Middle frontal gyrus (tissue), 1 donor: ENCODE measurements around the gene ZNF662.
A peak's percentile ranks its signal among the peaks of the same experiment; 100 is the strongest.
"Not testable (repeated sequence)": the region's sequence is repeated elsewhere in the genome, so short reads cannot be mapped to it uniquely, and the experiment has no call there.

ENCODE experiments used
- DNase-seq: peaks from one replicate; pipeline ENCODE4 v3.0.0-alpha.2; 2015; ENCODE audit warnings: low spot score; ENCODE audit errors: extremely low spot score

The ZNF662 gene

DNA sequence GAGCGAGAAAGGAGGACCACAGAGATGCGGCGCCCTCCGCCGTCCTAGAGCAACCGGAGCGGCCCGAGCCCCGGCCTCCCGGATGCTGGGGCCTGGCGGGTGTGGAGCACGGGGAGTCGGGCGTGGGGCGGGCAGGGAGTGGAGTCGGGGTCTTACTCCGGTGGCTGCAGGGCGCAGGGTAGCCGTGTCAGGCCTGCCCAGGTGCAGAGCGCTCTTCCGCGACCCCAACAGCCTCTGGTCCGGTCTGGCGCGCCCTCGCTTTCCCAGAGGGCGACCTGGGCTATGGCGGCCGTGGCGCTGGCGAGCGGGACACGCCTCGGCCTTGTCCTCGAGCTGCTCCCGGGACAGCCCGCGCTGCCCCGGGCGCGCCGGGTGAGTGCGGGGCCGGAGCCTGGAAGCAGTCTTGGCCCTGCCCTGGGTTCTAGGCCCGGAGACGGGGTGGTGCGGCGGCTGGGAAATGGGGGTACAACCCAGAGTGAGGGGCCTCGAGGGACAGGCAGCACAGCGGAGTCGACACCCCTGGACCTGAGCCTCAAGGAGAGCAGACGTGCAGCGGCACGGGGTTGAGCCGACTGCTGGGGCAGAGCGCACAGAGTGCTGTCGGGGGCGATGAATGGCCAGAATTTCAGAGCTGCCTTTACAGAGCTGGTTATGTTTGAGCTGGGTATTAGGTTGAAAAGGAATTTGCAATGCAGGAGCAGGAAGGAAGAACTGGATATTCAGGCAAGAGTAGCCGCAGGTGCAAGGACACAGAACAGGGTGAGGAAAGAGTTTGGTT, at the start of gene ZNF662:
ZNF662 (plus strand) TSS at position 73 of the 778 bp plus-strand sequence. CDS start 1,973 bp downstream, outside the sequence.
- no peak for DNase-seq

DNA sequence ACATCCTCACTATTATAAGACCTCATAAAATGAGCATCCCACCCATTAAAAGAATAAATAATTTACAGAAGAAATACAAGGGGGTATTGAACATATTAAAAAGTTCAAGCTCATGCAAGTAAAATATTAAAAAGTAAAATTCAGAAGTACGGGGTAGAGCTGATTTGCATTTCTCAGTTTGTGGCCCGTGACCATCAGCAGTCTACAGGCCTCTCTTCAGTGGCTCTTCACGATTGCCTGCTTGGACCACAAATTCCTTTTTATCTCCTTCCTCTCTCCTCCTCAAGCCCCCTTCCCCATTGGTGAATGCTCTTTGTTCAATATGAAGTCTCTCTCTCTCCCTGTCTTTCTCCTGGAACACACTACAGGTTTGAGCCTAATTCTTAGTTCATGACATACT, 49.4 kb upstream of the ZNF662 start:
- no peak for DNase-seq

DNA sequence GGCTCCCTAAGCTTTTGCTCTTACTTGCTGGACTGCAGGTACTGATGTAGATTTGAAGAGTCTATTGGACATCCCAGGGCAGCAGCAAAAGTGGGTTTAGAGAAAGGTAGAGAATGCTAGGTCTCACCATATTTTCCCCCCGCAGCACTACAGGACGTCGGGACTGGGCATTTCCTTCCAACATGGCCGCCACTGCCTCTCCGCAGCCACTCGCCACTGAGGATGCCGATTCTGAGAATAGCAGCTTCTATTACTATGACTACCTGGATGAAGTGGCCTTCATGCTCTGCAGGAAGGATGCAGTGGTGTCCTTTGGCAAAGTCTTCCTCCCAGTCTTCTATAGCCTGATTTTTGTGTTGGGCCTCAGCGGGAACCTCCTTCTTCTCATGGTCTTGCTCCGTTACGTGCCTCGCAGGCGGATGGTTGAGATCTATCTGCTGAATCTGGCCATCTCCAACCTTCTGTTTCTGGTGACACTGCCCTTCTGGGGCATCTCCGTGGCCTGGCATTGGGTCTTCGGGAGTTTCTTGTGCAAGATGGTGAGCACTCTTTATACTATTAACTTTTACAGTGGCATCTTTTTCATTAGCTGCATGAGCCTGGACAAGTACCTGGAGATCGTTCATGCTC, 41.5 kb upstream of the ZNF662 start:
- DNase-seq = no peak

DNA sequence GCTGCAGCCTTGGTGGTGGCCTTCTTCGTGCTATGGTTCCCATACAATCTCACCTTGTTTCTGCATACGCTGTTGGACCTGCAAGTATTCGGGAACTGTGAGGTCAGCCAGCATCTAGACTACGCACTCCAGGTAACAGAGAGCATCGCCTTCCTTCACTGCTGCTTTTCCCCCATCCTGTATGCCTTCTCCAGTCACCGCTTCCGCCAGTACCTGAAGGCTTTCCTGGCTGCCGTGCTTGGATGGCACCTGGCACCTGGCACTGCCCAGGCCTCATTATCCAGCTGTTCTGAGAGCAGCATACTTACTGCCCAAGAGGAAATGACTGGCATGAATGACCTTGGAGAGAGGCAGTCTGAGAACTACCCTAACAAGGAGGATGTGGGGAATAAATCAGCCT, 40.7 kb upstream of the ZNF662 start:
- DNase-seq = no peak

DNA sequence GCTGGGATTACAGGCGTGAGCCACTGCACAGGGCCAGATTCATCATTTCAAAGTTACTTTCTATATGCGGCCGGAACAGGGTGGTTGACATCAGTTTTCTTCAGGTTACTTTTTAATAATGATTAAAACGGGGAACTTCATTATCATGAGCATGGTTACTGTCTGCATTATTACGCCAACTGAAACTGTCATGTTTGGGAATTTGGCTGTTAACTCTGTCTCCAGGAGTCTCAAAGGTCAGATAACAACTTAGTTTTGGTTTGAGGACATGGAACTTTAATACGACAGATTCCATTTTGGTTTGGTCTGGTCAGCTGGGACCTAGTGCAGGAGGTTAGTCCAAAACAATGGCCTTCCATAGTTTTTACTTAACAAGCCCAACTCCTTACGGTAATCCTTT, 38.8 kb upstream of the ZNF662 start:
- DNase-seq = no peak

GRCh38 chr3:42868841-42869240, 37.1 kb upstream of the ZNF662 start:
- DNase-seq = no peak

DNA sequence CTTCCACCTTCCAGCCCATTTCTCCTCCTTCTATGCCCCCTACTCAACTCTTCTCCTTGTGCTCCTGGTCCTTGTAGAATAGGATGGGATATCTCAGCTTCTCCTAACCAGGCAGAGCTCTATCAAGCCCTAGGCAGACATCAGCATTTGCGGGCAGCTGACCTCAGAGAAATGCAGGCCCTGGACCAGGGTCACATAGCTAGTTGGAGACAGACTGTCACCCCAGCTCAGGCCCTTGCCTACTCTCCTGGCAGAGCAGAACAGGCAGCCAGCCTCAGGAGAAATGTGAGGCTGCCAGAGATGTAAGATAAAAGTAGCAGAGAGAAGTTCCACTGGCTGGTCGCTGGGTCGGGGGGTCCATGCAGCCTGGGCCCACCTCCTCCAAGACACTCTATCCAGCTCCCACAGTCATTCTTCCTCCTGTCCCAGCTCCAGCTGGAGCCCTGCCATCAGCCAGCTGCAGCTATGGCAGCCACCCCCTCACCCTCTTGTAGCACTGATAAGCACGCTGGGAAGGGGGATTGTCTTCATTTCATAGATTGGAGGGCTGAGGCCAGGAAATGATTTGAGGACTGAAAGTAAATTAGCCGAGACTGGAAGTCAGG, 34.2 kb upstream of the ZNF662 start:
- DNase-seq = no peak

GRCh38 chr3:42872718-42873117, 33.2 kb upstream of the ZNF662 start:
- no peak for DNase-seq

GRCh38 chr3:42873221-42873982, 32.5 kb upstream of the ZNF662 start:
- DNase-seq = no peak

DNA sequence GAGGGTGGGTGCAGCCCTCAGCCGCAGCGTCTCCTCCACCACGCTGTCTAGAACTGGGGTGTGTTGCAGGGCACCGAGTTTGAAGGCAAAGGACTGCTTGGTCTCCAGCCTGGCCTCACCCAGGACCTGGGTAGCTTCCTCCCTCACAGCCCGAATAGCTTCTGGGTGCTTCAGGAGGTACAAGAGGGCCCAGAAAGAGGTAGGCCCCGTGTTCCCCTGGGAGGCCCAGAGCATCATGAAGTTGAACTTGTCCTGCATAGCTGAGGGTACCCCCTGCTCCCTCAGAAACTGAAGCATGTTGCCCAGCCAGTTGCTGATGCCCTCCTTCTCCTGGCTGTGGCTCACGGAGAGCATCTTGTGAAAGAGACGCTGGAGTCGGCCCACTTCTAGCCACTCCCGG, 31.2 kb upstream of the ZNF662 start:
- no peak for DNase-seq

DNA sequence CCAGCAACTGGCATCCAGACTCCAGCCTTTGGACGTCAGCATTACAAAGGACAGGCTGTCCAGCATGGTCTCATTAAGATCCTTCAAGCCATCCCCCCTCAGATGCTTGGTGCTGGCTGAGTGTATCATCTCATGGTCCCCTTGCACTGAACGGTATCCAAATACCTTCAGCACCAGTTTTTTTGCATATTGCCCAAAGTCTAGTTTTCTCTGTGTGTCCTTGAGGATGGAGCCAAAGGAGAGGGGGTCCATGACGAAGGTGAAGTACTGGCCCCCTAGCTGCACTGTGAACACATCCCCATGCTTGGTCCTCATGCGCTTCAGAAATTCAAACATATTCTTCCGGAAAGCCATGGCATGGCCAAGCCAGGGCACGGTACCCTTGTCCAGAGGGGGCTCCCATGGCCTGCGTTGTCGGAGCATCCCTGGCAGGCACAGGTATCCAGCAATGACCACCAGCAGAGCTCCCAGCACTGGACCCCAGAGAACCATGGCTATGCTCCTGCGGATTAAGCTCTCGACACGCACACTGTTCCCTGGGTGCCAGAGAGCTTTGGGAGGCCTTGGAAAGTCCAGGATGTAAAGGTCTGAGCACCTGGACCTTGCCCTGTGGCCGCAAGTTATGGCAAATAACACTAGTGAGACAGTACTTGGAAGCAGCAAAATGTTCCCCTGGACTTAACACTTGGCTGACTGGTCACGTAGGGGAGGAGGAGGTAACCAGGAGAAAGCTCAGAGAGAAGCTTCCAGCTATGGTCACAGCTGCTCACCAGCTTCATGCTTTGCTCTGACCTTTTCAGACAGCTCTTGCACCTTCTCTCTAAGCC, 30.4 kb upstream of the ZNF662 start, which contains the start of gene CYP8B1:
CYP8B1 (minus strand) TSS at position 555 of the 827 bp plus-strand sequence; CDS start at position 492, 63 bp downstream.
- DNase-seq = no peak

DNA sequence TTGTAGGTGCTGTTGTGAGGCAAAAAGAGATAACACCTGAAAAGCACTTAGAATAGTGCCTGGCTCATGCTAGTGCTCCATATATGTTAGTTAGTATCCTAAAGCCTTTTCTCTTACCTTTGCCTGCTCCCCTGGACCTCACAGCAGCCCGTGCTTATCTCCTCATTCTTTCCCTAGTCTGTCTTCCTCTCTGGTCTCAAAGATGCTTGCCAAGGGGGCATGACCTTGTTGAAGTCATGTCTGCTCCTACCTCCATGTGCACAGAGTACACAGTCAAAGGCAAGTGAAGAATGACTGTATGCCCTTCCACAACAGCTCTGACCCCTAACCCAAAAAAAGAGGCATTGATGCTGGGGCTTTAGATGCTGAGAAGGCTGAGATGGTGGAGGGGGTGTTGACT, 29.5 kb upstream of the ZNF662 start:
- no peak for DNase-seq

DNA sequence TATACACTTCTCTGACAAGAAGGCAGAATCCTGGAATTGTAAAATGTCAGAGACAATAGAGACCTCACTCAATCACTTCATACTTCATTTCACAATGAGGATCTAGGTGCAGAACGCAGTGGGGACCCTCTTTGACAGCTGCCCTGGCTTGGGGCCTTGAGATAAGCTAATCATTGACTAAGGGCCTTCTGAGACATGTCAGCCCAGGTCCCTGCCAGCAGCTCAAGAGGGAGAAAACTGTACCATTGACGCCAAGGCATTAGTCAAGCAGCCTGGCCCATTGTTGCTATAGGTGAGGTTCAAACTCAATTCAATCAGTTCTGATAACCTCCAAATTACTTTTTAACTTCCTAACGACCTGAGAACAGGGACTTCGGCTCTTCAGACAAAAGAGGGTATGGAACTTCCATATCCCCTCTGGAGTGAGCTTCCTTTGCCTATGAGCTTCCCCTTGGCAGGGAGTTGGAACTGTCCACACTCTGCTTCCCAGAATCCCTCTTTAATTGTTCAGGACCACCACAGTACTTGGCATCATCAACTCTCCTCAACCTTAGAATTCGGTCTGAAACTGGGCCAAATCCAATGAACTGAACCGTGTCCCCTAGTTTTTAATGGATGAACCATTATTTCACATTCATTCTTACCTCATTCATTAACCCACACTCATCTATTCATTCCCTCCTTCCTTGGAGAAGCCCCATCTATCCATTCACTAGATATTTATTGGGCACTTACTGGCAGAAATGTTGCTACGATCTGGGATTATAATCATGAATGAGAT, 28.8 kb upstream of the ZNF662 start:
- no peak for DNase-seq

GRCh38 chr3:42877881-42878280, 28.1 kb upstream of the ZNF662 start:
- DNase-seq = no peak

GRCh38 chr3:42880183-42880582, 25.8 kb upstream of the ZNF662 start:
- no peak for DNase-seq

DNA sequence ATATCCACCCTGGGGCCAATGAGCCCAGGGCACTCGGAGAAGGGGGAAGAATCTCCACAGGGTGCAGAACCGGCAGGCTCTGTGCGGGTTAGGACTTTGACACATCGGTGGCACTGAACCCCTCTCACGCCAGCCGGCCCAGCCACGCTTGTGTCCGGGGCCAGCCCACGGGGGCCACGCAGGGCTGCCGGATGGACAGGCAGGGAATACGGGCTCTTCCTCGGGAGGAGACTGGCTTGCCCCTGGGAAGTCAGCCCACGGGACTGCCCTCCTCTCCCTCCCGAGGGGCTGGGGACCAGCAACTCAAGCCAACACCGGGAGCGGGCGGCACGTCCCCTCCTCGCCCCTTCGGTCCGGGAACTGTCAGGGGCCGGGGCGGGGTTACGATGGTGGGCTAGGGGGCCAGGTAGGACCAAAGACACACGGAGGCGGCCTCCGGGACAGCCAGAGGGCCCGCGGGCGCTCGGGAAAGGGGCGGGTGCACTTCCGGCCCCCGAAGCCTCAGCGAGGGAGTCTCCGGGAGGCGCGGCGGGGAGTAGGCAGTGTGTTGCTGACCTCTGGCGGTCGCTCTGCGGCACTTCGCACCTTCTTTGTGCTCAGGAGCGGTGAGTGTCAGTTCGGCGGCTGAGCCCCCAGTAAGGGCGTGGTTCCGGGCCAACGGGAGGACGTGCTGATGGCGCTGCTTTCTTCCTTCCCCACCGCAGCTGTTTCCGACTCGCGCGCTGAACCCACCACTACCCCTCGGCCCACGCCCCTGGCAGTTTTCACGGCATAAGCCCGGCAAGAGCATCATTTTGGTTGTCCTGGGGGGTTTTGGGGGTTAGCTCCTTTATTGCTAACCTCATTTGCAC, 25.1 kb upstream of the ZNF662 start:
- peak; percentile 58 for DNase-seq

DNA sequence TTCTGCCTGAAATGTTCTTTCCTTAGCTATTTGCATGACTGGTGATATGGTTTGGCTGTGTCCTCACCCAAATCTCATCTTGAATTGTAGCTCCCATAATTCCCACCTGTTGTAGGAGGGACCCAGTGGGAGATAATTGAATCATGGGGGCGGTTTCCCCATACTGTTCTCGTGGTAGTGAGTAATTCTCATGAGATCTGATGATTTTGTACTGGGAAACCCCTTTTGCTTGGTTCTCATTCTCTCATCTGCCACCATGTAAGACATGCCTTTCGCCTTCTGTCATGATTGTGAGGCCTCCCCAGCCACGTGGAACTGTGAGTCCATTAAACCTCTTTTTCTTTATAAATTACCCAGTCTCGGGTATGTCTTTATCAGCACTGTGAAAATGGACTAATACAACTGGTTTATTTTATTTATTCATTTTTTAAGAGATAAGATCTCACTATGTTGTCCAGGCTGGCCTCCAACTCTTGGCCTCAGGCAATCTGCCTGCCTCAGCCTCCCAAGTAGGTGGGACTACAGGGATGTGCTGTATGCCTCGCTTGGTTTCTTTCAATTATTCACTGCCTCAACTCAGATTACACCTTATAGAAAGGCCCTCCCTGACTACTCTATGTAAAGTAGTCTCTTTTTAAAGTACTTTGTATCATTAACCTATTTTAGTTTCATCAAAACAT, 22.6 kb upstream of the ZNF662 start:
- DNase-seq = not testable (repeated sequence)

DNA sequence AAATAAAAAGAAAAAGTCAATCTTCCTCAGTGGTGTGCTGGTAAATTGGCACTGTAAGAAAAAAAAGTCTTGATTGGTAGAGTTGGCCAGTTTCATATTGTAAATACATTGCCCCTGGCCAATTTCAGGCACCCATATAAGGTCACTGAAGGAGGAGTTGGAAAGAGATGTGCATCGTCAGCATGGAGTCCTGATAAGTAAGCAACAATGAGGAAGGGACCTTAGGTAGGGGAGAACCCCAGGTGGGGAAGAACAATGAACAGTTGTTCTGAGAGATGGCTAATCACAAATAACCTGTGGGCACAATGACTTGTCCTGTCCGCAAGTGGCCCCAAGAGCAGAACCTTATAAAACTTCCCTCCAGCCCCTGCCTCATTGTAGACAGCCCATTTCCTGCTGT, 21.6 kb upstream of the ZNF662 start:
- DNase-seq = no peak
